Measurements from ENCODE around the gene NPHP3. TPM values are rescaled to one million over a fixed set of nuclear protein-coding genes. Genes with fewer than 3 reads are reported as not detected.

The NPHP3 gene
- total and polyA plus RNA-seq, 7 experiments from 2014 or later: 5.0 to 78.9 (median 21.8) TPM

DNA sequence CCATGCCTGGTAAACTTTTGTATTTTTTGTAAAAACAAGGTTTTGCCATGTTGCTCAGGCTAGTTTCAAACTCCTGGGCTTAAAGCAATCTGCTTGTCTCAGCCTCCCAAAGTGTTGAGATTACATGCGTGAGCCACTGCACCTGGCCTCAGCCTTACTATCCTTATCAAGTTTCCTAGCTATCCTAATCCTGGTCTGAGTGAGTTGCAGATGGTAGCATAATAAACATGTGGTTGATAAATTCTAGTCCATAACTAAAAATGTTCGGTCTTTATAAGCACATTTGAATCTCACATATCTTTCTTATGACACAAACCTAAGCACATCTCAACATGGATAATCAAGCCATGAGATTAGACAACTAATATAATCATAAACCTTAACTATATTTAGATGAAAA, 18.5 kb downstream of the NPHP3 start:
- Mint-ChIP-seq H3K4me1 (peaks cover 3 to 15% (median 8%) of the 10 kb centered on the region in 7 donors), H3K27ac (peak overlapping the region in 1 of 9 donors; percentile 19), H3K9me3 (no peaks in the 10 kb centered on the region), H3K27me3 (no peaks in the 10 kb centered on the region), H3K4me3 (no peak overlapping the region), H3K36me3 (peaks cover 21 to 53% (median 40%) of the 10 kb centered on the region in 5 donors)
- Histone ChIP-seq H3K4me3 (ENCODE audit: low read length) (no peak overlapping the region), H3K4me1 (ENCODE audit: control insufficient read depth in 2 of 2, insufficient read depth in 2 of 2, low read length in 2 of 2) (no peaks in the 10 kb centered on the region), H3K27ac (ENCODE audit: low read depth, low read length) (no peak overlapping the region), H3K9me3 (ENCODE audit: control insufficient read depth in 2 of 3, low read length in 3 of 3) (no peaks in the 10 kb centered on the region), H3K27me3 (ENCODE audit: control insufficient read depth in 2 of 2, insufficient read depth in 2 of 2, low read length in 2 of 2) (no peaks in the 10 kb centered on the region), H3K36me3 (ENCODE audit: control insufficient read depth in 2 of 3, insufficient read depth in 3 of 3, low read length in 3 of 3) (peaks cover 14 to 50% (median 19%) of the 10 kb centered on the region in 3 experiments)
- intact Hi-C loops (cut with micrococcal nuclease): loop anchor here in 1 of 2 donors (2.0 to 10.0 kb wide), 2 partner anchors 17 to 169 kb away; no protein-coding TSS in a partner anchor
- ChIA-PET CTCF (no interaction called here), POLR2A (no interaction called here)
- ATAC-seq (no peak), DNase-seq (no peak)

DNA sequence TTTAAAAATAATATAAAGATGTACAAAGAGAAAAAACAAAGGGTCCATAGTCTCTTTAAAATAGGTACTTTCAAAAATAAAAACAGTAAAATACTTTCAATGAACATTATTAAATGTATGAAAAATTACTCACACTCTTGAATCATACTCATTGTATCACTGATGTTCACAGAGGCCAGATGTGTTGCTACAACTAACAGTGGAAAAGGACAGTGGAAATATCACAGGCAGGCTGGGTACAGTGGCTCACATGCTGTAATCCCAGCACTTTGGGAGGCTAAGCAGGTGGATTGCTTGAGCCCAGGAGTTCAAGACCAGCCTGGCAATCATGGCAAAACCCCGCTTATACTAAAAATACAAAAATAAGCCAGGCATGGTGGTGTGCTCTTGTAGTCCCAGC, 26.8 kb downstream of the NPHP3 start:
- Histone ChIP-seq H3K9me3 (ENCODE audit: control insufficient read depth in 2 of 3, low read length in 3 of 3) (no peaks in the 10 kb centered on the region), H3K4me1 (ENCODE audit: control insufficient read depth in 2 of 2, insufficient read depth in 2 of 2, low read length in 2 of 2) (no peaks in the 10 kb centered on the region), H3K27ac (ENCODE audit: low read depth, low read length) (no peak overlapping the region), H3K27me3 (ENCODE audit: control insufficient read depth in 2 of 2, insufficient read depth in 2 of 2, low read length in 2 of 2) (no peaks in the 10 kb centered on the region), H3K4me3 (ENCODE audit: low read length) (no peak overlapping the region), H3K36me3 (ENCODE audit: control insufficient read depth in 2 of 3, insufficient read depth in 3 of 3, low read length in 3 of 3) (peaks cover 13 to 80% (median 22%) of the 10 kb centered on the region in 3 experiments)
- intact Hi-C loops (cut with micrococcal nuclease): no loop called here
- ChIA-PET CTCF (no interaction called here), POLR2A (no interaction called here)
- no peaks in the 10 kb centered on the region for H3K9me3 Mint-ChIP-seq
- no peak for ATAC-seq
- H3K36me3 Mint-ChIP-seq: peaks cover 13 to 40% (median 22%) of the 10 kb centered on the region in 5 donors
- no peak overlapping the region for H3K4me3 Mint-ChIP-seq
- peak overlapping the region in 4 of 9 donors; percentile 18 to 32 (median 28) for H3K27ac Mint-ChIP-seq
- no peaks in the 10 kb centered on the region for H3K27me3 Mint-ChIP-seq
- no peak for DNase-seq
- H3K4me1 Mint-ChIP-seq: peaks cover 0 to 6% (median 3%) of the 10 kb centered on the region in 7 donors

DNA sequence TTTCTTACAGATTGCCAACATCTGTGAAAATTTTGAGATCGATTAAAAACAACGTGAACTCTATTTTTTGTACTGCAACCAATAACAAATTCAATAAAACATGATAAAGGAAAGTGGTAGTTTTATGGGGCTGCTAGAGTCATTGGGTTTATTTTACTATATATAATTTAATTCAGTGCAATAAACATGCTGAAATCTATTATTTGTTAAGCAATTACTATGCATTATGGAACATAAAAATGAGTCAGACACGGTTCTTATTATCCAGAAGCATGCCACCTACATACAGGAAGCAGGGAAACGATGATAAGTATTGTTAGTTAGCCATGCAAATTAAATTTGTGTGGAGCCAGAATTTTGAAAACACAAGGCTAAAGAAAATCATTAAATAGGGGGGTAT, 27.2 kb downstream of the NPHP3 start:
- H3K27me3 ChIP-seq (ENCODE audit: control insufficient read depth in 2 of 2, insufficient read depth in 2 of 2, low read length in 2 of 2): no peaks in the 10 kb centered on the region
- H3K36me3 Mint-ChIP-seq: peaks cover 13 to 39% (median 23%) of the 10 kb centered on the region in 5 donors
- H3K9me3 ChIP-seq (ENCODE audit: control insufficient read depth in 2 of 3, low read length in 3 of 3): no peaks in the 10 kb centered on the region
- intact Hi-C loops (cut with micrococcal nuclease): no loop called here
- no peak overlapping the region for H3K4me3 Mint-ChIP-seq
- no peak for ATAC-seq
- H3K27ac ChIP-seq (ENCODE audit: low read depth, low read length): no peak overlapping the region
- H3K27me3 Mint-ChIP-seq: no peaks in the 10 kb centered on the region
- DNase-seq: no peak
- peaks cover 0 to 6% (median 3%) of the 10 kb centered on the region in 7 donors for H3K4me1 Mint-ChIP-seq
- no peaks in the 10 kb centered on the region for H3K9me3 Mint-ChIP-seq
- H3K4me3 ChIP-seq (ENCODE audit: low read length): no peak overlapping the region
- ChIA-PET POLR2A (no interaction called here), CTCF (no interaction called here)
- peak overlapping the region in 3 of 9 donors; percentile 18 to 29 (median 27) for H3K27ac Mint-ChIP-seq
- H3K4me1 ChIP-seq (ENCODE audit: control insufficient read depth in 2 of 2, insufficient read depth in 2 of 2, low read length in 2 of 2): no peaks in the 10 kb centered on the region
- peaks cover 11 to 80% (median 21%) of the 10 kb centered on the region in 3 experiments for H3K36me3 ChIP-seq (ENCODE audit: control insufficient read depth in 2 of 3, insufficient read depth in 3 of 3, low read length in 3 of 3)

DNA sequence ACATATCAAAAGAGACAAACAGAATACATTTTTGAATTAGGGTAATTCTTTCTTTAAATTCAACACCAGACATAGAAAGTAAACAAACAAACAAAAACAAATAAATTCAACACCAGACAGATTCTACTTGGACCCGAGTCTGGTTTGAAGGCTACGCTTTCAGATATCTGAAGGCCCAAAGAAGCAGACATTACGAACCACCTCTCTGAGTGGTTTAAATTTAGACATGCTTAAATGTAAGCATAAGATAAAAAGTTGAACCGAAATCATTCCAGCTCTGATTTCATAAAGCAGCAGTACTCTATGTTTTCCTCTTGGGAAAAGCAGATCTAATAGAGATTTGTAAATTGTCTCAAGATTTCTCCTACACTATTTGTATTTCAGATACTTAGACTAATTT, 32.2 kb downstream of the NPHP3 start:
- Mint-ChIP-seq H3K36me3 (peaks cover 4 to 32% (median 15%) of the 10 kb centered on the region in 5 donors), H3K4me1 (peaks cover 0 to 3% (median 0%) of the 10 kb centered on the region in 7 donors), H3K27me3 (no peaks in the 10 kb centered on the region), H3K9me3 (no peaks in the 10 kb centered on the region), H3K27ac (no peak overlapping the region), H3K4me3 (no peak overlapping the region)
- POLR2A ChIA-PET: no interaction called here
- Histone ChIP-seq H3K27ac (ENCODE audit: low read depth, low read length) (no peak overlapping the region), H3K36me3 (ENCODE audit: control insufficient read depth in 2 of 3, insufficient read depth in 3 of 3, low read length in 3 of 3) (peaks cover 18 to 77% (median 35%) of the 10 kb centered on the region in 3 experiments), H3K4me3 (ENCODE audit: low read length) (no peak overlapping the region), H3K27me3 (ENCODE audit: control insufficient read depth in 2 of 2, insufficient read depth in 2 of 2, low read length in 2 of 2) (no peaks in the 10 kb centered on the region), H3K9me3 (ENCODE audit: control insufficient read depth in 2 of 3, low read length in 3 of 3) (no peaks in the 10 kb centered on the region), H3K4me1 (ENCODE audit: control insufficient read depth in 2 of 2, insufficient read depth in 2 of 2, low read length in 2 of 2) (no peaks in the 10 kb centered on the region)
- ATAC-seq (no peak), DNase-seq (no peak)
- CTCF ChIA-PET: no interaction called here
- intact Hi-C loops (cut with micrococcal nuclease): no loop called here

DNA sequence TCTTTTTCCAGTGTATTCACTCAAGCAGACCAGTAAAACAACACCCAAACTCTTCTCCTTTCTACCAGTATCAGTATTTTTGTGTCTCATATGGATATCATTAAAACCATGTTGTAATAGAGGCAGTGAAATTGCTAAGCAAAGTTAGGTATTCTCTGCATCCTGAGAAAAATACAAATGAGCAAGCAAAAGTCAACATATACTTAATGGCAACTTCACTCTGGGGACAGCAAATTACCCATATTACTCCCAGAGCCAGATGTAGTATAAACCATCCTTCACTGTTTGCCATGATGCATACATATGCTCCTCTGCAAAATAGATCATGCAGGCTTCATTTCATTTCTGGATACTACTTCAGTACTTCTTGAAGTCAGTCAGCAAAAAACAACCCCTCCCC, 40.0 kb downstream of the NPHP3 start:
- intact Hi-C loops (cut with micrococcal nuclease): no loop called here
- no peaks in the 10 kb centered on the region for H3K9me3 Mint-ChIP-seq
- ATAC-seq (no peak), DNase-seq (no peak)
- CTCF ChIA-PET: no interaction called here
- H3K4me3 Mint-ChIP-seq: no peak overlapping the region
- H3K36me3 Mint-ChIP-seq: peaks cover 4 to 22% (median 9%) of the 10 kb centered on the region in 5 donors
- Histone ChIP-seq H3K4me3 (ENCODE audit: low read length) (no peak overlapping the region), H3K4me1 (ENCODE audit: control insufficient read depth in 2 of 2, insufficient read depth in 2 of 2, low read length in 2 of 2) (no peaks in the 10 kb centered on the region), H3K9me3 (ENCODE audit: control insufficient read depth in 2 of 3, low read length in 3 of 3) (no peaks in the 10 kb centered on the region), H3K27me3 (ENCODE audit: control insufficient read depth in 2 of 2, insufficient read depth in 2 of 2, low read length in 2 of 2) (no peaks in the 10 kb centered on the region), H3K27ac (ENCODE audit: low read depth, low read length) (no peak overlapping the region), H3K36me3 (ENCODE audit: control insufficient read depth in 2 of 3, insufficient read depth in 3 of 3, low read length in 3 of 3) (peaks cover 0 to 29% (median 17%) of the 10 kb centered on the region in 3 experiments)
- H3K4me1 Mint-ChIP-seq: peaks cover 0 to 6% (median 0%) of the 10 kb centered on the region in 7 donors
- POLR2A ChIA-PET: no interaction called here
- peak overlapping the region in 6 of 9 donors; percentile 5 to 75 (median 33) for H3K27ac Mint-ChIP-seq
- no peaks in the 10 kb centered on the region for H3K27me3 Mint-ChIP-seq

DNA sequence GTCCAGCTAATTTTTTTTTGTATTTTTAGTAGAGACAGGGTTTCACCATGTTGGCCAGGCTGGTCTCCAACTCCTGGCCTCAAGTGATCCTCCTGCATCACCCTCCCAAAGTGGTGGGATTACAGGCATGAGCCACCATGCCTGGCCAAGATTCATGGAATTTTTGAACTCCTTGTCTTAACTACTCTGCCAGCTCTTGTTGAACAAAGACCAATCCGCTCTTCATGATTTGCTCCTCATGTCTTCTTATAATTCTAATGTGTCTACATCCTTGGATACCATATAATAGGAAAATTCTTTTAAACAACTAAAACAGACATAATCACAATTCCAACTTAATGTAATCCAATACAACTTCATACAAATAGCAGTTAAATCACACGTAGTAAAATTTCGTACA, 40.8 kb downstream of the NPHP3 start:
- Mint-ChIP-seq H3K36me3 (peaks cover 4 to 22% (median 9%) of the 10 kb centered on the region in 5 donors), H3K4me3 (no peak overlapping the region), H3K4me1 (peaks cover 0 to 6% (median 0%) of the 10 kb centered on the region in 7 donors), H3K27ac (peak overlapping the region in 3 of 9 donors; percentile 19 to 75 (median 36)), H3K9me3 (no peaks in the 10 kb centered on the region), H3K27me3 (no peaks in the 10 kb centered on the region)
- no peak overlapping the region for H3K27ac ChIP-seq (ENCODE audit: low read depth, low read length)
- ChIA-PET POLR2A (no interaction called here), CTCF (no interaction called here)
- DNase-seq (no peak), ATAC-seq (no peak)
- no peak overlapping the region for H3K4me3 ChIP-seq (ENCODE audit: low read length)
- H3K9me3 ChIP-seq (ENCODE audit: control insufficient read depth in 2 of 3, low read length in 3 of 3): no peaks in the 10 kb centered on the region
- no peaks in the 10 kb centered on the region for H3K27me3 ChIP-seq (ENCODE audit: control insufficient read depth in 2 of 2, insufficient read depth in 2 of 2, low read length in 2 of 2)
- H3K36me3 ChIP-seq (ENCODE audit: control insufficient read depth in 2 of 3, insufficient read depth in 3 of 3, low read length in 3 of 3): peaks cover 0 to 26% (median 9%) of the 10 kb centered on the region in 3 experiments
- no peaks in the 10 kb centered on the region for H3K4me1 ChIP-seq (ENCODE audit: control insufficient read depth in 2 of 2, insufficient read depth in 2 of 2, low read length in 2 of 2)
- intact Hi-C loops (cut with micrococcal nuclease): no loop called here

DNA sequence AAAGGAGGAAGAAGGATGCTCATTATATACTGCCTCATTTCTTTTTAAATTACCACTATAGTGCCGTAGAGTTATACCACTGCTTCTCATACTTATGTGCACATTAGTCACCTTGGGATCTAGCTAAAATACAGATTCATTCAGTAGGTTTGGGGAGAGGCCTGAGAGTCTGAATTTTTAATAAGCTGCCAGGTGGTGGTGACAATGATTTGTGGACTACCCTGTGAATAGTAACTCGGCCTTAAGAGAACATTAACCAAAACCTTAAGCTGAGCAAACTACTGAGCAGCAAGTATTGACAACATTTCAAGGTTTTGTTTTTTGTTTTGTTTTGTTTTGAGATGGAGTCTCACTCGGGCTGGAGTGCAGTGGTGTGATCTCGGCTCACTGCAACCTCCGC, 42.3 kb downstream of the NPHP3 start:
- CTCF ChIA-PET: interaction anchor here (0.5 to 0.6 kb wide), 2 partner anchors 18 to 153 kb away, joined by 4 to 6 read pairs; no protein-coding TSS in a partner anchor
- H3K4me3 ChIP-seq (ENCODE audit: low read length): no peak overlapping the region
- ATAC-seq (no peak), DNase-seq (no peak)
- Mint-ChIP-seq H3K9me3 (no peaks in the 10 kb centered on the region), H3K27ac (peak overlapping the region in 2 of 9 donors; percentile 1 to 6), H3K27me3 (no peaks in the 10 kb centered on the region), H3K4me3 (no peak overlapping the region), H3K36me3 (peaks cover 4 to 25% (median 12%) of the 10 kb centered on the region in 5 donors), H3K4me1 (peaks cover 0 to 6% (median 0%) of the 10 kb centered on the region in 7 donors)
- no peaks in the 10 kb centered on the region for H3K9me3 ChIP-seq (ENCODE audit: control insufficient read depth in 2 of 3, low read length in 3 of 3)
- H3K27me3 ChIP-seq (ENCODE audit: control insufficient read depth in 2 of 2, insufficient read depth in 2 of 2, low read length in 2 of 2): no peaks in the 10 kb centered on the region
- peaks cover 0 to 25% (median 9%) of the 10 kb centered on the region in 3 experiments for H3K36me3 ChIP-seq (ENCODE audit: control insufficient read depth in 2 of 3, insufficient read depth in 3 of 3, low read length in 3 of 3)
- no peaks in the 10 kb centered on the region for H3K4me1 ChIP-seq (ENCODE audit: control insufficient read depth in 2 of 2, insufficient read depth in 2 of 2, low read length in 2 of 2)
- intact Hi-C loops (cut with micrococcal nuclease): no loop called here
- no peak overlapping the region for H3K27ac ChIP-seq (ENCODE audit: low read depth, low read length)
- POLR2A ChIA-PET: interaction anchor here (0.7 kb wide), 1 partner anchor 19 kb away, joined by 3 read pairs; no protein-coding TSS in a partner anchor

Data from naive thymus-derived CD4-positive, alpha-beta T cell (primary cell).